Hematopoietic multipotent progenitor cell treated with erythropoietin and hydrocortisone succinate and interleukin-3 and kit ligand, for 17 days (in vitro differentiated cells): ENCODE measurements around the gene PLPP7.
"Not testable (repeated sequence)": the region's sequence is repeated elsewhere in the genome, so short reads cannot be mapped to it uniquely, and the experiment has no call there.

ENCODE experiments used
- DNase-seq: peaks from one replicate; pipeline ENCODE4 v3.0.0-alpha.2; 2015; ENCODE audit warnings: low spot score

PLPP7 gene

DNA sequence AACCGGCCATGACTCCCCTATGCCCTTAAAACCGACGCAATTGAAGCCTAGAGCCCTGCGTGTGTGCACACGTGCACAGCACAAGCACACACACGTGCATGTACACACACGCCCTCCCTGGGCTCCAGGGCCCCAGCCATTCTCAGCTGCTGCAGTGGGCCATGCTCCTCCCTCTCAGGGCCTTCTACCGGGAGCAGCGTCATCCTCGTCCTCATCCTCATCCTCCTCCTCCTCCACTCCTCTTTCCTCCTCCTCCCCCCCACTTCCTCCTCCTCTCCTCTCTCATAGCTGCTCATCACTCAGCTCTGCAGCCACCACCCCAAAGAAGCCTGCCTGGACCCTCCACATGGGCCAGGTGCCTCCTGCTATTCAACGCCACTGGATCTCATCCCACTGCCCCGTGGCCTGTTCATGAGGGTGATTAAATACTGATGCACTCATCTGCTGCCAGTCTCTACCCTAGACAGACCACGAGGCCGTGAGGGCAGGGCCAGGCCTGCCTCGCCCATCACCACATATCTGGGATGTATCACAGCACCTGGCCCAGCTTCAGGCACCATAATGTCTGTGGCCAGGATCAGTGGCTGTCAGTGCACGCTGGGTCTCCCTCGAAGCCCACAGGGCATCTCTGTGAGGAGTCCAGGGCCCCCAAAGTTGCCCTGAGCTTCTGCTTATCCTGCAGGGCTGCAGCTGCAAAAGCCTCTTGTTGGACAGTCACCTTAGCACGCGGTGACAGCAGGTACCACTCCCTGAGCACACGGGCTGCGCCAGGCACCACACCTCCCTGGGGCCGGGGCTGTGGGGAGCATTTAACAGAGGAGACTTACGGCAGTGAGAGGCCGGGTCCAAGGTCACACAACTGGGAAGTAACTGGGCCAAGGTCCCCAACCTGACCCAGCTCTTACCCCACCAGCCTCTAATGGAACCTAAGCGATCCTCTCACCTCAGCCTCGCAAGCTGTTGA lies 23.0 kb upstream of the PLPP7 start:
- no peak for DNase-seq

DNA sequence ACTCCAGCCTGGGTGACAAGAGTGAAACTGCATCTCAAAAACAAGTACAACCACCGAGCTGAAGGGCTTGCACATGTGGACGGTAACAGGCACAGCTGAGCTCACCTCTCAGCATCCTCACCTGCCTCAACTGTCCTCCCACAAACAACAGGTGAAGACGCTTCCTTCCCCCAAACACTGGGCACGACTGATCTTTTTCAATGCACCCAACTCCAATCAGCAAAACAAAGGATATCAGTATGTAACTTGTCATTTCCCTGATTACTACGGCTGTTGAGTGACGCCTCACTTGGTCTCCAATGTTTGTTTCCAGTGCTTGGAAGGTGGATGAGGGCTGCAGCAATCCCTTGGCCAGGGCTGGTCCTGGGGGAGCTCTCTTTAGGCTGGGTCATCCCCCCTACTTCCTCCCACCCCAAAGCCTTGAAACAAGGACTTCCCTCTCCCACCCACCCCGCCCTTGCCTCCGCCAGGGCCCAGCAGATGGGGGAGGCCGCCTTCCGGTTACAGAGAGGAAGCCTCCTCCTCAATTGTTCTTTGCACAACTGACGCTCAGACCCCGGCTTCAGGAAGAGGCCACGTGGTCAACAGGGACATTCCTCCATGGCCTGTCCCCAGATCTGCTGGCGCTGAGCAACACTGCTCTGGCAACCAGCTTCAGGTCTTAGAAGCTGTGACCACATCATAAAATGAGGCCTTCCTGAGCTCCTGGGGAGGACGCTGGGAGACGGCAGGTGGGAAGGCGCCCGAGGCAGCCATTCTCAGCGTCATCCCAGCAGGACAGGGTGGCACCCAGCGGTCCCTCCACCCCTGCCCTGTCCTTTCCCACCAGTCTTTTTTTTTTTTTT lies 19.1 kb upstream of the PLPP7 start:
- no peak for DNase-seq

GRCh38 chr9:131271016-131271273 lies 18.6 kb upstream of the PLPP7 start:
- not testable (repeated sequence) for DNase-seq

GRCh38 chr9:131271506-131271931 lies 18.0 kb upstream of the PLPP7 start:
- no peak for DNase-seq

DNA sequence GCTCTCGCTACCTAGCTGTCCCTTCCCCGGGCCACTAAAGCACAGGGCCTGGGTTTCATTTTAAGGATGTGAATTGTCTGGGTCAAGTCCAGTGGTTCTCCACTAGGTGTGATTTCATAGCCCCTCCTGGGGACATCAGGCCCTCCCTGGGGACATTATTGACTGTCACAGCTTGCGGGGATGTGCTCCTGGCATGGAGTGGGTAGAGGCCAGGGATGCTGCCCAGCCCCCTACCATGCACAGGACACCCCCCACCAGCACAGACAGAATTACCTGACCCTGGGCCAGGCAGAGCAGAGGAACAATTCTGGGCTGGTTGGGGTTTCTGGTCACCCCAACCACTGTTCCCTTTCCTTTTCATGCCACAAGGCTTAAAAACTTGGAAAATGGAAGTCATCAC lies 17.3 kb upstream of the PLPP7 start:
- DNase-seq = no peak

DNA sequence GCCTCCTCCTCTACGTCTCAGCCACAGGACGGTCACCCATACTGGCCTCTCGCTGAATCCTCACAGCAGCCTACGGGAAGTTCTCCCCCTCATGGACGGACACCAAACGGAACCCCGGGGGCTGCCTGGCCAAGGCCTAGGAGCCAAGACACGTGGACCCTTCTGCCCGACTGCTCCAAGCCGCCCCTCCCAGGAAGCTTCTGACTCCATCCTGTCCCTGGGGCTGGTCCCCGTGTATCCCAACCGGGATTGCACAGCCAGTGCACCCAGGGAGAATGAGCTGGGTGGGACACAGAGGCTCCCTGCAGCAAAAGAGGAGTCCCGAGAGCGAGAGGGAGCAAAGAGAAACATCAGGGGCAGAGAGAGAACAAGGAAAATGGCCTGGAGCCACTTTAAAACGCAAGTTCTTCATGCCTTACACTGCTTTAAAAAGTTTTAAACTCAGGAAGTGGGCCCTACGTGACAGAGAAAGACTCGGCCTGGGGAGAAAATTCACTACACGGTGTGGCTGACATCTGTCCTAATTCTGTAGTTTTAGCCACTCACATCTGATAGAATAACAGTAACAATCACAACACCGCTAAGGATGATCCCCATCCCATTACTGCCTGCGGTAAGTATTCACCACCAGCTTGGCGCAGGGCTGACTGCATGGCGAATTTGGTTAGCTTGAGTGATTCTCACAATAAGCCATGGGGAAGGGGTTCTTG lies 16.2 kb upstream of the PLPP7 start:
- peak; percentile 36 for DNase-seq

DNA sequence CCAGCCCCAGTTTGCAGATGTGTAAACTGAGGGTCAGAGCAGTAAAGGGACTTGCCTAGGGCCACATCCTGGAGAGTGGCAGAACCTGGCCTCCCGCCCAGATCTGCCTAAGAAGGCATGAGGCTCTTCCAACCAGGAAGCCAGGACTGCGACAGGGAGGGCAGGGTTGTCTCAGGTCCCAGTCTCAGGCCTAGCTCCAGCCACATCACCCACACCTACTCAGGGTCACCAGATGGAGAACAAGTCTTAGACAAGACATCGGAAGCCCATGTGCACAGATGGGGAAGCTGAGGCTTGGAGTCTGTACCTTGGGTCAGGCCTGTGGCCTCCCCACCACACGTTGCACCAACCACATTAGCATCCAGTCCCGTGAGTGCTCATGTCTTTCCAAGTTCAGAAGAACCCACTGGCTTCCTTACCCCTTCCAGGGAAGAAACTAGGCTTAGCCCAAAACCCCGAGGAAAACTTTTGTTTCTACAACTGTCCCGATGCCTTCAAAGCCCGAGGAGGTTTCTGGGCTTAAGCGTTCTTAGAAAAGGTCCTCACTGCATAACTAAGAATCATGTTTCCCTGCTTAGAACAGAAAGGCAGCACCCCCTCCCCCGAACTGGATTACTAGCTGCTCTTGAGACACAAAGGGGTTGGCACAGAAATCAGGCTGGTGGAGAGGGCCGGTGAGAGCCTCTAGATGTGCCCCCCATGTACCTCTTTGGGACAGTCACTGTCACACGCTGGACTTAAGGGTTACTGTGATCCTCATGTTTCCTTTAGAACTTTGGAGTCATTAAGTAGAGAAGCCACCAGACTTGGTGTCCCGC lies 15.5 kb upstream of the PLPP7 start:
- DNase-seq = peak; percentile 27

DNA sequence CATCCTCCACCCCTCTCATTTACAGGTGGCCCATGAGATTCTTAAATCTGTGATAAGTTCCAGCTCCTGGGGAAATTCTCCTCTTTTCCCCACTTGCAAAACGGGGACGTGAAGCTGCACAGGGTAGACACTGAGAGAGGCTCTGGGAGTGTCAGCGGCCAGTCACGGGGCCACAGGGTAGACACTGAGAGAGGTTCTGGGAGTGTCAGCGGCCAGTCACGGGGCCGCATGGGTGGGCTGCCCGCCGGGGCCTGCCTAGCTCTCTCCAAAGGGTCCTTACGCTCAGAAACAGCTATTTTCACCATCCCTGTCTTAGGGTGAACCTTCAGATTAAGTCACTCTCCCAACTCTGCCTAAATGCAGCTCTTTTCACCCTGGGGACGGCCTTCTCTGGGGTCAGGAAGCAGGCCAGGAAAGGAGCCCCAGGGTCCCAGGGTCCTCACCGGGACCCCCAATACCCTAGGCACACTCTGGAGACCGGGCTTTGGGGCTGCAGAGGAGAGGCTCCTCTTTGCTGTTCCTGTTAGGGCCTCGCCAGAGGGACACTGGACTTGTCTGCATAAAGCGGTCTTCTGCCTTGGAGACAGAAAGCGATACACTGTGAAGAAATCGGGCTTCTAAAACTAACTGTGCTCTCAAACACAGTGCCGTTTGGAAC lies 14.7 kb upstream of the PLPP7 start:
- peak; percentile 53 for DNase-seq

- DNase-seq = peak; percentile 74
These were observed 14.0 kb upstream of the PLPP7 start for GRCh38 chr9:131275332-131276093.

GRCh38 chr9:131276094-131276888 lies 13.2 kb upstream of the PLPP7 start, which contains the start of gene FAM78A:
Gene FAM78A, minus strand, starts transcription at chr9:131276510. Its CDS starts 331 bp downstream, at chr9:131276179.
- DNase-seq = peak; percentile 35

- DNase-seq = no peak
These were observed 12.6 kb upstream of the PLPP7 start for GRCh38 chr9:131276891-131277286.

GRCh38 chr9:131277287-131277909 lies 12.1 kb upstream of the PLPP7 start:
- DNase-seq = no peak

GRCh38 chr9:131277910-131278701 lies 11.4 kb upstream of the PLPP7 start:
- peak; percentile 52 for DNase-seq

GRCh38 chr9:131278702-131279111 lies 10.8 kb upstream of the PLPP7 start:
- no peak for DNase-seq

- no peak for DNase-seq
These were observed 10.2 kb upstream of the PLPP7 start for GRCh38 chr9:131279196-131279862.

DNA sequence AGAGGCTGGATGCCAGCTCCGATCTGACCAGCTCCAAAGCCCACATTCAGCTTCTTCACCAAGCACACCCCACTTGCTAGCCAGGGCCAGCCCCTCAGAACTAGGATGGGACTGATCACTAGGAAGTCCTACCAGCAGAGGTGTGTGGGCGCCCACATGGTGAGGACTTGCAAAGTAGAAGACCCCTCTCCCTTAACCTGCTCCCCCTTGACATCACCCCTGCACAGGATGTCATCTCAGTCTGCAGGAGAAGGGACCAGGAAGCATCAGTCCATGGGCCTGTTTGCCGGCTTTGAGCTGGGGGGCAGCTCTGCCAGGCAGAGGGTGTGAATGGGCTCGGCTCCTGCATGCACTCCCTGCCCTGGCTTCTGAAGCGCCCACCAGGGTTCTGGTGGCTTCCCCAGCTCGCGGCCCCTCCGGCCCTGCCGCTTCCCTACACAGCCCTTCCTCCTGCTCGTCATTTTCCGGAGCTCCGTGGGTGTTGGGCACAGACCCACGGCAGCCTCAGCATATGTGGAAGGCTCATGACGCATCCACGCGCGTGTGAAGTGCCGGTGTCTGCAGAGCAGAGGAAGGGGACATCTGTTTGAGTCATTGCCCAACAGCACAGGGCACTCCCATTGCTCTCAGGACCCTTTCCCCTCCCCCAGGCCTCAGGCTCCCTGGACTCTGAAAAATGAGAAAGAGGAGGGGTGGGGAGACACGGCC lies 9.5 kb upstream of the PLPP7 start:
- no peak for DNase-seq

- no peak for DNase-seq
These were observed 8.9 kb upstream of the PLPP7 start for GRCh38 chr9:131280660-131281059.
